Measurements from ENCODE around the gene MSMB.
"Not testable (repeated sequence)": the region's sequence is repeated elsewhere in the genome, so short reads cannot be mapped to it uniquely, and the experiment has no call there.

Gene MSMB

DNA sequence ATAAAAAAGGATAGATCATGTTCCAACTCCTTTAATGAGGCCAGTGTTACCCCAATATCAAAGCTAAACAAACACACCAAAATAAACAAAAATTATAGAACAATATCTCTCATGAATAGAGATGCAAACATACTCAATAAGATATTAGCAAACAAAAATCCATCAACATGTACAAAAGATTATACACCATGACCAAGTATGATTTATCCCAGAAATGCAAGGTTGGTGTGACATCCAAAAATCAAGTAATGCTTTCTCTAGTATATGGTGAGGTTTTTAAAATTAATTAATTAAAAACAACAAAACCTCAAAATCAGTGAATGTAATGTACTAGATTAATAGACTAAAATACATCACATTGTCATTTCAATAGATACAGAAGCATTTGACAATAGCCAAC lies 11.0 kb upstream of the MSMB start:
- TF ChIP-seq, protein P1, sequence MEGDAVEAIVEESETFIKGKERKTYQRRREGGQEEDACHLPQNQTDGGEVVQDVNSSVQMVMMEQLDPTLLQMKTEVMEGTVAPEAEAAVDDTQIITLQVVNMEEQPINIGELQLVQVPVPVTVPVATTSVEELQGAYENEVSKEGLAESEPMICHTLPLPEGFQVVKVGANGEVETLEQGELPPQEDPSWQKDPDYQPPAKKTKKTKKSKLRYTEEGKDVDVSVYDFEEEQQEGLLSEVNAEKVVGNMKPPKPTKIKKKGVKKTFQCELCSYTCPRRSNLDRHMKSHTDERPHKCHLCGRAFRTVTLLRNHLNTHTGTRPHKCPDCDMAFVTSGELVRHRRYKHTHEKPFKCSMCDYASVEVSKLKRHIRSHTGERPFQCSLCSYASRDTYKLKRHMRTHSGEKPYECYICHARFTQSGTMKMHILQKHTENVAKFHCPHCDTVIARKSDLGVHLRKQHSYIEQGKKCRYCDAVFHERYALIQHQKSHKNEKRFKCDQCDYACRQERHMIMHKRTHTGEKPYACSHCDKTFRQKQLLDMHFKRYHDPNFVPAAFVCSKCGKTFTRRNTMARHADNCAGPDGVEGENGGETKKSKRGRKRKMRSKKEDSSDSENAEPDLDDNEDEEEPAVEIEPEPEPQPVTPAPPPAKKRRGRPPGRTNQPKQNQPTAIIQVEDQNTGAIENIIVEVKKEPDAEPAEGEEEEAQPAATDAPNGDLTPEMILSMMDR (IDR thresholded peaks at IDR 0.05; ENCODE audit: borderline replicate concordance, insufficient read depth, low read depth, low read length): no peak
- H3K4me3 ChIP-seq (ENCODE audit: low read depth, low read length): no peak overlapping the region

DNA sequence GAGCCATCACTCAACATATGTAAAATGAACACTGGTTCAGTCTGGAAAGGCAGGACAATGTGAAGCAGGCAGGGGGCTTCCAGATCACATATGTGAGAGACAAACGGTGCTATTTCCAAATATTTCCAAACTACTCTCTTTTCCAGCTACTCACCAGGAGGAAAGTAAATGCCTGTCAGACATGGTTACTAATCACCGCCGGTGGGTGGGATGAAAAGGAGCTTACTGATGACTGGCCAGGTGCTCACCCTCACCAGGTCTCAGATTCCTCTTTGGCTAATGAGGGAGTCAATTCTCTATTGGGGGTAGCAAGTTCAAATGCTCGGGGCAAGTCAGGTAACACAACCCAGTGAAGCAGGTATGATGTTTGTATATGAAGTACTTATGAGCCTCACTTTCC lies 9.7 kb upstream of the MSMB start:
- TF ChIP-seq, protein P1 (IDR thresholded peaks at IDR 0.05; ENCODE audit: borderline replicate concordance, insufficient read depth, low read depth, low read length): no peak

DNA sequence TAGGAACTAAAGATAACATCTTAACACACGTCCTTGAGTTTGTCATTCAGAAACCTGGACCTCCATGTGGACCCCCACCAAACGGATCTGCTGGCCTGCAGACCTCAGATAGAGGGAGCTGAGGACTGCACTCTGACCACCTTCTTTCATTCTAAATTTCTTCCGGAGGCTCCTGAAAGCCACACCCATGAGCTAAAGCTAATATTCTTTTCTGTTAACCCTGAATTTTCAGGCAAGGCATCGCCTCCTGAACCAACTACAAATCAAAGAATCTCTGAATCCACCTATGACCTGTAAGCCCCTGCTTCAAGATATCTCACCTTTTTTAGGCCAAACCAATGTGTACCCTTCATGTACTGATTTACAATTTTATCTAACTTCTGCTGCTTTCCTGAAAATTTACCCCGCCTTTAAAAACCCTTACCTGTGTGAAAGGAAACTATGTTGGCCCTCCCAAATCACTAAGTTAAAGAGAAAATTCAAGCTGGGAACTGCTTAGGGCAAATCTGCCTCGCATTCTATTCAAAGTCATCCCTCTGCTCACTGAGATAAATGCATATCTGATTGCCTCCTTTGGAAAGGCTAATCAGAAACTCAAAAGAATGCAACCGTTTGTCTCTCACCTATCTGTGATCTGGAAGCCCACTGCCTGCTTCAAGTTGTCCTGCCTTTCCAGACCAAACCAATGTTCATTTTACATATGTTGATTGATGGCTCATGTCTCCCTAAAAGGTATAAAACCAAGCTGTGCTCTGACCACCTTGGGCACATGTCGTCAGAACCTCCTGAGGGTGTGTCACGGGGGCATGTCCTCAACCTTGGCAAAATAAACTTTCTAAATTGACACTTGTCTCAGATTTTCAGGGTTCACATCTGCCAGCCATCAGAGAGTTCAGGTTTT lies 7.7 kb upstream of the MSMB start:
- TF ChIP-seq, protein P1 (IDR thresholded peaks at IDR 0.05; ENCODE audit: borderline replicate concordance, insufficient read depth, low read depth, low read length): no peak
- H3K4me3 ChIP-seq (ENCODE audit: low read depth, low read length): no peak overlapping the region

More for the DNA sequence above, 9.7 kb upstream of the MSMB start:
- no peak overlapping the region for H3K4me3 ChIP-seq (ENCODE audit: low read depth, low read length)

DNA sequence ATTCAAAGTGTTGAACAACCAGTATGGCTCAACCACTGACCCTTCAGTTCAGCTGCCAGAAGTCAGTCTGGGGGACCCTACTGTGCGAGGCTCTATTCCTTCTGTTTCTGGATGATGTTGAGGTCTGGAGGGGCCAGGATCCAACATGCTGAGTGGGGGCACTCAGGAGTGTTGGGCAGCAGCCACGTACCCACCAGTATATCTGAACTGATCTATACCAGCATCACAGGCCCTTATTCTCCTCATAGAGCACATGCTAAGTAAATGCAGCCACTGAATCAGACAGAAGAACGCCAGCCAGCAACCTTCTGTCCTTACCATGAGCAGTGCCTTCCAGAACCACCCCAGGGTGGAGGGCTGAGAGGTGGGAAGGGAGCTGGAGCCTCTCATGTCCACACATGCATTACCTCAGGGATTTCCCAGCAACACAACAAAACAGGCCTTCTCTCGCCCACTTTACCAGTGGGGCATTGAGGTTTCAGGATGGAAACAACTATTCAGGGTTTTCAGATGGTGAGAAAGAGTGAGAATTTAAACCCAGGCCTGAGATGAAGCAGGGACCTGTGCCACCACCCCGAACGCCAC lies 6.8 kb upstream of the MSMB start:
- TF ChIP-seq, protein P1 (IDR thresholded peaks at IDR 0.05; ENCODE audit: borderline replicate concordance, insufficient read depth, low read depth, low read length): no peak

DNA sequence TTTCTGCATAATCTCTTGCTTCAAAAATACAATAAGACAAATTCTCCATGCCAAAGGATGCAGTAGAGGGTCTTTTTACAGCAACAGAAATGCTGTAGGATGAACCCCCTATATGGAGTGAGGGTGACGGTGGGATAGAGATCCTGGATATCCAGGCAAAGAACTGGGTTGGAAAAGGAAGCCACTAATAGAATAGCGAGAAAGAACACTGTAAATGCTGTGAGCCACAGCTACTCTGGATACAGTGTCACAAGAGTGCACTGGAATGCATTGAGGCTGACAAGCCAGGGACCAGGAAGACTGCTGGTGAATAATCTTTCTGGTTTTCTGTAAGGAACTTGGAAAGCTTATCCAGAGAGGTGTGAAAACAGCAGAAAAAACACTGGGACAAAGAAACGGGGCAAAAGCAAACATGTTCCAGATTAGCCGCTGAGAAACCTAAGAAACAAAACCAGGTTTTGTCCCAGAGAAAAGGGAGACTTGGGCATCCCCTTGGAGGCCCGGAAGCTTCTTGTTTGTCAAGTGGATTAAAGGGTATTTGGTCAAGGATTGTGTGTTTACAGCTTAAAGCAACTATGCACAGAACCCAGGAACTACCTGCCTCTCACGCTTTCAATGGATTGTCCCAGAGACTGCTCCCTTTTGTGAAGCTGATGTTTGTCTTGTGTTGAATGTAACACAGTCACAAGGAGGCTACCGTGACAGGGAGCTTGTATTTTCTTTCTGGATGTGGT lies 6.2 kb upstream of the MSMB start:
- no peak overlapping the region for H3K4me3 ChIP-seq (ENCODE audit: low read depth, low read length)
- TF ChIP-seq, protein P1 (IDR thresholded peaks at IDR 0.05; ENCODE audit: borderline replicate concordance, insufficient read depth, low read depth, low read length): no peak

More for the DNA sequence above, 6.8 kb upstream of the MSMB start:
- no peak overlapping the region for H3K4me3 ChIP-seq (ENCODE audit: low read depth, low read length)

DNA sequence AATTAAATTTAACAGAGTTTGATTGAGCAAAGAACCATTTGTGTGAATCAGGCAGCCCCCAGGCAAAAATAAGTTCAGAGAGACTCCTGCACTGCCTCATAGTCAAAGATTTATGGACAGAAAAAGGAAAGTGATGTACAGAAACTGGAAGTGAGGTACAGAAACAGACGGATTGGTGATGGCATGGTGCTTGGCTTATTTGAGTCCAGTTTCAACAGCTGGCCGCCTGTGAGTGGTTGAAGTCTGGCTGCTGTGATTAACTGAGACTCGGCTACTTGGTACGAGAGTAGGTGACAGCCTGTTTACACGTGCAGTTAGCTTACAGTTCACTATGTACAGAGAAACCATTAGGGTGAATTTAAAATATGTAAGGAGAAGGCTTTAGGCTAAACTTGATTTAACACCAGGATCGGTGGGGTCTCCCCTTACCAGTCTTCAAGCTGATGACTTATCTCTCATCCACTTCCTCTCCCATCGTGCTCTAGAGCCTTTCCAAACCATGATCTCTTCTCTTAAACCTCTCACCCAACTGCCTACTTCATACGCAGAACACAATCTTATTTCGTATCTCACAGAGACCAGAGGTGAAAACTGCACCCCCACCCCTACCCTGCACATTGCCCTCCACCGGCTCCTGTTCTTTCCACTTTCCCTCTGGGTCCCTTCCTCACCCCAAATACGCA lies 5.0 kb upstream of the MSMB start:
- TF ChIP-seq, protein P1 (IDR thresholded peaks at IDR 0.05; ENCODE audit: borderline replicate concordance, insufficient read depth, low read depth, low read length): no peak
- H3K4me3 ChIP-seq (ENCODE audit: low read depth, low read length): no peak overlapping the region

DNA sequence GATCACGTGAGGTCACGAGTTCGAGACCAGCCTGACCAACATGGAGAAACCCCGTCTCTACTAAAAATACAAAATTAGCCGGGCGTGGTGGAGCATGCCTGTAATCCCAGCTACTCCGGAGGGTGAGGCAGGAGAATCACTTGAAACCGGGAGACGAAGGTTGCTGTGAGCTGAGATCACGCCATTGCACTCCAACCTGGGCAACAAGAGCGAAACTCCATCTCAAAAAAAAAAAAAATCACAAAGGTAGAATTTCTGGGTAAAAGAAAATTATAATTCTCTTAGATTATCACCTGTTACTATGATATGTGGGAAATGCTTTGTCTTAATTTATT lies 3.4 kb upstream of the MSMB start:
- not testable (repeated sequence) for H3K4me3 ChIP-seq (ENCODE audit: low read depth, low read length)

All from GM12875 (cell line).